Measurements from ENCODE around the gene TBC1D2B.

The TBC1D2B gene

GRCh38 chr15:77945566-77945965 lies 131.9 kb downstream of the TBC1D2B start:
- TF ChIP-seq CTCF (IDR thresholded peaks at IDR 0.05; ENCODE audit: low read depth, low read length), result no peak
- H3K4me3 ChIP-seq (replicated peaks in 1 of 2; ENCODE audit: low read depth in 2 of 2, low read length in 2 of 2), result no peak overlapping the region
- no peak for DNase-seq (ENCODE audit: low read depth in 2 of 2)

All from cardiac fibroblast (primary cell).